ENCODE results near the gene GRPR. TPM values are rescaled to one million over a fixed set of nuclear protein-coding genes. Genes with fewer than 3 reads are reported as not detected.

GRPR gene
- not detected in 2 replicates for total RNA-seq

GRCh38 chrX:16123222-16123786 lies at the start of gene GRPR:
TSS of gene GRPR (plus strand) at chrX:16123565. CDS start at chrX:16123954, 389 bp downstream.

GRCh38 chrX:16167181-16167580 lies 43.8 kb downstream of the GRPR start, which contains the start of gene MAGEB17:
TSS of gene MAGEB17 (plus strand) at chrX:16167481. CDS start at chrX:16170383, 2,902 bp downstream.

Other genes with a start within 250 kb of the GRPR start
- gene MAGEB17, start 43.9 kb downstream of the GRPR start, total RNA-seq, result not detected in 2 replicates